GM12801 (cell line): Measurements from ENCODE around the gene NOS2.

Experiments used
- CTCF ChIP-seq: IDR thresholded peaks from one replicate; pipeline ENCODE4 v1.5.1; 2011; ENCODE audit warnings: control low read depth; ENCODE audit not compliant: insufficient read length; ENCODE audit errors: extremely low read depth

Gene NOS2

GRCh38 chr17:27834571-27834970 is 34.2 kb upstream of the NOS2 start:
- no peak for TF ChIP-seq CTCF

- no peak for TF ChIP-seq CTCF
These were observed 32.5 kb upstream of the NOS2 start for GRCh38 chr17:27832831-27833230.

- no peak for TF ChIP-seq CTCF
These were observed 25.1 kb upstream of the NOS2 start for GRCh38 chr17:27825459-27825858.

GRCh38 chr17:27824745-27825144 is 24.4 kb upstream of the NOS2 start:
- no peak for TF ChIP-seq CTCF

- no peak for TF ChIP-seq CTCF
These were observed 23.9 kb upstream of the NOS2 start for GRCh38 chr17:27824176-27824715.

- no peak for TF ChIP-seq CTCF
These were observed 21.0 kb upstream of the NOS2 start for GRCh38 chr17:27821318-27821717.

- no peak for TF ChIP-seq CTCF
These were observed 18.8 kb upstream of the NOS2 start for GRCh38 chr17:27819145-27819544.
